ENCODE data around the gene AGO4.
"Not testable (repeated sequence)": the region's sequence is repeated elsewhere in the genome, so short reads cannot be mapped to it uniquely, and the experiment has no call there.

AGO4 gene

GRCh38 chr1:35807614-35808449 is at the start of gene AGO4:
Gene AGO4 (plus strand): TSS chr1:35808016. CDS start chr1:35808417, 401 bp downstream.
- no peaks in the 10 kb centered on the region for H3K27me3 ChIP-seq (ENCODE audit: control insufficient read depth, insufficient read depth, low read length)
- H3K36me3 ChIP-seq (ENCODE audit: control insufficient read depth, insufficient read depth, low read length): no peaks in the 10 kb centered on the region
- no peaks in the 10 kb centered on the region for H3K9me3 ChIP-seq (ENCODE audit: control insufficient read depth, low read length)
- peak within 1 kb of the TSS; percentile 98 for H3K9ac ChIP-seq (ENCODE audit: low read length)
- H3K4me3 ChIP-seq (ENCODE audit: low read length): peak within 1 kb of the TSS; percentile 76
- H3K4me1 ChIP-seq (ENCODE audit: control insufficient read depth, insufficient read depth, low read length): peaks cover 19% of the 10 kb centered on the region

DNA sequence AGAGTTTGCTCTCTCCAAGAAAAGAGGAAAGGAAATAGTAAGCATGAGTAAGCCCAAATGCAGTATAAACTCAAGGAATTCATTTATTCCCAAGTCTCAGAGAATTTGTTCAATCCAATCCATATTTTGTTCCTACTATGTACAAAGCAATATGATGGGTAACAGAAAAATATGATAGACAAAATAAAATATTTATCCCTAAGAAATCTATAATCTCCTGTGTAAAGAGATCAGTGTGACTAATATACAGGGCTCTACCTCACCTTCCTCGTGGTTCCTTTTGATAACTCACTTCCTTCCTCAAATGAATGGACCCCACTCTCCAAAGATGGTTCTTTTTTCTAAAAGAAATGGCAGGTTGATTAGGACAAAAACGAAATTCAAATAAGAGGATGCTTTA is 45.7 kb upstream of the AGO4 start:
- H3K4me3 ChIP-seq (ENCODE audit: low read length): no peak overlapping the region
- no peaks in the 10 kb centered on the region for H3K27me3 ChIP-seq (ENCODE audit: control insufficient read depth, insufficient read depth, low read length)
- H3K9me3 ChIP-seq (ENCODE audit: control insufficient read depth, low read length): no peaks in the 10 kb centered on the region
- no peaks in the 10 kb centered on the region for H3K4me1 ChIP-seq (ENCODE audit: control insufficient read depth, insufficient read depth, low read length)
- H3K9ac ChIP-seq (ENCODE audit: low read length): no peak overlapping the region
- no peaks in the 10 kb centered on the region for H3K36me3 ChIP-seq (ENCODE audit: control insufficient read depth, insufficient read depth, low read length)

DNA sequence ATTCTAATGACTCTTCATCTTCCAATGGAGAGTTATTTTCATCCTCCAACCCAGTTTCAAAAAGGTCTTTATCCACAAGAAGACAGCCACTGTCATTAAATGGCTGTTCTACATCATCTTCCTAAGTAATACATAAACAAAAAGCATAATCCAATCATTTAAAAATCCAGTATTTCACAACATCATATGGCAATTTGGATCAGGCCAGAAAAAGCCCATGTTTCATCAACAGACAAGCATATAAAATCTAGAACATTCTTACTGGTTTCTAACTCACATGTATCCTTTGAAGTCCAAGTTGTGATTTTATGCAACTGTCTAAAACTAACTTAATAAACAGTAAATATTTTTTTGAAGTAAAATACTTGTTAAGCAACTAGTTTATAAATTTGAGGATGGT is 44.6 kb upstream of the AGO4 start:
- H3K9ac ChIP-seq (ENCODE audit: low read length): no peak overlapping the region
- H3K4me1 ChIP-seq (ENCODE audit: control insufficient read depth, insufficient read depth, low read length): no peaks in the 10 kb centered on the region
- H3K4me3 ChIP-seq (ENCODE audit: low read length): no peak overlapping the region
- no peaks in the 10 kb centered on the region for H3K36me3 ChIP-seq (ENCODE audit: control insufficient read depth, insufficient read depth, low read length)
- H3K27me3 ChIP-seq (ENCODE audit: control insufficient read depth, insufficient read depth, low read length): no peaks in the 10 kb centered on the region
- no peaks in the 10 kb centered on the region for H3K9me3 ChIP-seq (ENCODE audit: control insufficient read depth, low read length)

- Histone ChIP-seq H3K9ac (ENCODE audit: low read length) (no peak overlapping the region), H3K27me3 (ENCODE audit: control insufficient read depth, insufficient read depth, low read length) (no peaks in the 10 kb centered on the region), H3K36me3 (ENCODE audit: control insufficient read depth, insufficient read depth, low read length) (no peaks in the 10 kb centered on the region), H3K4me3 (ENCODE audit: low read length) (no peak overlapping the region), H3K9me3 (ENCODE audit: control insufficient read depth, low read length) (no peaks in the 10 kb centered on the region), H3K4me1 (ENCODE audit: control insufficient read depth, insufficient read depth, low read length) (peaks cover 4% of the 10 kb centered on the region)
Observed at GRCh38 chr1:35764283-35764682, 43.5 kb upstream of the AGO4 start.

GRCh38 chr1:35768350-35769187 is 39.2 kb upstream of the AGO4 start:
- H3K4me1 ChIP-seq (ENCODE audit: control insufficient read depth, insufficient read depth, low read length): peaks cover 4% of the 10 kb centered on the region
- H3K9me3 ChIP-seq (ENCODE audit: control insufficient read depth, low read length): no peaks in the 10 kb centered on the region
- H3K9ac ChIP-seq (ENCODE audit: low read length): peak overlapping the region; percentile 90
- no peaks in the 10 kb centered on the region for H3K27me3 ChIP-seq (ENCODE audit: control insufficient read depth, insufficient read depth, low read length)
- peak overlapping the region; percentile 95 for H3K4me3 ChIP-seq (ENCODE audit: low read length)
- H3K36me3 ChIP-seq (ENCODE audit: control insufficient read depth, insufficient read depth, low read length): no peaks in the 10 kb centered on the region

GRCh38 chr1:35769188-35769758 is 38.5 kb upstream of the AGO4 start:
- Histone ChIP-seq H3K36me3 (ENCODE audit: control insufficient read depth, insufficient read depth, low read length) (no peaks in the 10 kb centered on the region), H3K4me1 (ENCODE audit: control insufficient read depth, insufficient read depth, low read length) (peaks cover 4% of the 10 kb centered on the region), H3K9ac (ENCODE audit: low read length) (peak overlapping the region; percentile 90), H3K27me3 (ENCODE audit: control insufficient read depth, insufficient read depth, low read length) (no peaks in the 10 kb centered on the region), H3K4me3 (ENCODE audit: low read length) (peak overlapping the region; percentile 95), H3K9me3 (ENCODE audit: control insufficient read depth, low read length) (no peaks in the 10 kb centered on the region)

GRCh38 chr1:35773711-35774110 is 34.1 kb upstream of the AGO4 start:
- Histone ChIP-seq H3K27me3 (ENCODE audit: control insufficient read depth, insufficient read depth, low read length) (no peaks in the 10 kb centered on the region), H3K4me3 (ENCODE audit: low read length) (no peak overlapping the region), H3K9ac (ENCODE audit: low read length) (no peak overlapping the region), H3K4me1 (ENCODE audit: control insufficient read depth, insufficient read depth, low read length) (peaks cover 10% of the 10 kb centered on the region), H3K9me3 (ENCODE audit: control insufficient read depth, low read length) (no peaks in the 10 kb centered on the region), H3K36me3 (ENCODE audit: control insufficient read depth, insufficient read depth, low read length) (no peaks in the 10 kb centered on the region)

GRCh38 chr1:35776172-35776571 is 31.6 kb upstream of the AGO4 start:
- H3K27me3 ChIP-seq (ENCODE audit: control insufficient read depth, insufficient read depth, low read length); H3K9ac ChIP-seq (ENCODE audit: low read length); H3K4me3 ChIP-seq (ENCODE audit: low read length); H3K36me3 ChIP-seq (ENCODE audit: control insufficient read depth, insufficient read depth, low read length); H3K9me3 ChIP-seq (ENCODE audit: control insufficient read depth, low read length); H3K4me1 ChIP-seq (ENCODE audit: control insufficient read depth, insufficient read depth, low read length): not testable (repeated sequence)

DNA sequence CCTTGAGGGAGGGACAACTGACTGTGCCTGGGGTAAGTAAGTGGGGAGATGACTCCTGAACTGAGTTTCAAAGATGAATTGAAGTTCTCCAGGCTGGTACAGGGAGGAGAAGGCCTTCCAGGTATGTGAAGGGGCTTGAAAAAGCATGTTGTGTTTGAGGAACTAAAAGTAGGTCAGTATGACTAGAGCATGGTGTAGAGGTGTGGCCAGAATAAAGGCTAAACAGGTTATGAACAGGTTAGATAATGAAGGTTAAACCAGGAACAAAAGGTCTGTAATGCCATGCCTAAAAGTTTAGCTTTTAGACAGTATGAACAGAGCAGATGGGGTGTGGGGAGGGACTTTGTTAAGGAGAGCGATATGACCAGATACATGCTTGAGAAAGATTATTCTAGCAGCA is 30.7 kb upstream of the AGO4 start:
- Histone ChIP-seq H3K9ac (ENCODE audit: low read length) (no peak overlapping the region), H3K36me3 (ENCODE audit: control insufficient read depth, insufficient read depth, low read length) (no peaks in the 10 kb centered on the region), H3K27me3 (ENCODE audit: control insufficient read depth, insufficient read depth, low read length) (no peaks in the 10 kb centered on the region), H3K4me3 (ENCODE audit: low read length) (no peak overlapping the region), H3K9me3 (ENCODE audit: control insufficient read depth, low read length) (no peaks in the 10 kb centered on the region), H3K4me1 (ENCODE audit: control insufficient read depth, insufficient read depth, low read length) (peaks cover 9% of the 10 kb centered on the region)

- Histone ChIP-seq H3K4me3 (ENCODE audit: low read length) (no peak overlapping the region), H3K27me3 (ENCODE audit: control insufficient read depth, insufficient read depth, low read length) (no peaks in the 10 kb centered on the region), H3K4me1 (ENCODE audit: control insufficient read depth, insufficient read depth, low read length) (no peaks in the 10 kb centered on the region), H3K36me3 (ENCODE audit: control insufficient read depth, insufficient read depth, low read length) (no peaks in the 10 kb centered on the region), H3K9ac (ENCODE audit: low read length) (no peak overlapping the region), H3K9me3 (ENCODE audit: control insufficient read depth, low read length) (no peaks in the 10 kb centered on the region)
Observed at GRCh38 chr1:35783055-35783583, 24.7 kb upstream of the AGO4 start.

GRCh38 chr1:35784364-35784763 is 23.5 kb upstream of the AGO4 start:
- not testable (repeated sequence) for H3K27me3 ChIP-seq (ENCODE audit: control insufficient read depth, insufficient read depth, low read length); H3K9me3 ChIP-seq (ENCODE audit: control insufficient read depth, low read length); H3K36me3 ChIP-seq (ENCODE audit: control insufficient read depth, insufficient read depth, low read length); H3K9ac ChIP-seq (ENCODE audit: low read length); H3K4me1 ChIP-seq (ENCODE audit: control insufficient read depth, insufficient read depth, low read length); H3K4me3 ChIP-seq (ENCODE audit: low read length)

GRCh38 chr1:35788139-35788538 is 19.7 kb upstream of the AGO4 start:
- Histone ChIP-seq H3K9ac (ENCODE audit: low read length) (no peak overlapping the region), H3K4me3 (ENCODE audit: low read length) (no peak overlapping the region), H3K9me3 (ENCODE audit: control insufficient read depth, low read length) (no peaks in the 10 kb centered on the region), H3K4me1 (ENCODE audit: control insufficient read depth, insufficient read depth, low read length) (no peaks in the 10 kb centered on the region), H3K27me3 (ENCODE audit: control insufficient read depth, insufficient read depth, low read length) (no peaks in the 10 kb centered on the region), H3K36me3 (ENCODE audit: control insufficient read depth, insufficient read depth, low read length) (no peaks in the 10 kb centered on the region)
